ENCODE measurements around the gene PKP4.

Gene PKP4

DNA sequence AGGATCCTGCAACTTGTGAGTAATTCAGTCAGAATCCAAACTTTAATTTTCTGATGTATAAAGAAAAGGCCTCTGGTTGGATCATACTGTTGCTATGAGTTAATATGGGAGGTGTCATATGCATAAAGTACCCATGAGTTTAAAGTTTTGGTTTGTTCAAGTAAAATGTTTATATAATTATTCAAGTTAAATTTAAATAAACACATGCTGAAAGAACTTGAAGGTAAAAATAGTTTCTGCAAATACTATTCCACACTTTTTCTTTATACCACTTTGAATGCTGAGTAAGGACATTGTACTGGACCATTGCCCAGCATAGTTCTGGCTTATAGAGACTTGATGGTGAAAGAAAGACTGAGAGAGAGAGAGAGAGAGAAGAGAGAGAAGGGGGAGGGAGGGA lies 30.7 kb downstream of the PKP4 start:
- TF ChIP-seq POLR2AphosphoS5 (IDR thresholded peaks at IDR 0.05; ENCODE audit: borderline replicate concordance, low read depth, low read length) (no peak), FOXP2 (optimal IDR thresholded peaks at IDR 0.05; ENCODE audit: control extremely low read depth, extremely low read length, insufficient read depth) (no peak), EZH2 (IDR thresholded peaks at IDR 0.05) (no peak)
- Histone ChIP-seq H3K4me3 (peak overlapping the region; percentile 35), H3K27ac (peak overlapping the region; percentile 86), H3K9ac (ENCODE audit: insufficient read length) (peak overlapping the region; percentile 30), H3K36me3 (ENCODE audit: insufficient read depth, low read length) (no peaks in the 10 kb centered on the region), H3K9me3 (ENCODE audit: low read depth, low read length) (no peaks in the 10 kb centered on the region)
- no peak for DNase-seq (ENCODE audit: low read depth, low spot score)

GRCh38 chr2:158488442-158489216 lies 31.9 kb downstream of the PKP4 start:
- Histone ChIP-seq H3K9ac (ENCODE audit: insufficient read length) (no peak overlapping the region), H3K27ac (peak overlapping the region; percentile 86), H3K9me3 (ENCODE audit: low read depth, low read length) (no peaks in the 10 kb centered on the region), H3K36me3 (ENCODE audit: insufficient read depth, low read length) (no peaks in the 10 kb centered on the region), H3K4me3 (no peak overlapping the region)
- no peak for DNase-seq (ENCODE audit: low read depth, low spot score)
- TF ChIP-seq EZH2 (IDR thresholded peaks at IDR 0.05) = no peak
- no peak for TF ChIP-seq POLR2AphosphoS5 (IDR thresholded peaks at IDR 0.05; ENCODE audit: borderline replicate concordance, low read depth, low read length)
- TF ChIP-seq FOXP2 (optimal IDR thresholded peaks at IDR 0.05; ENCODE audit: control extremely low read depth, extremely low read length, insufficient read depth) = no peak

- no peak for DNase-seq (ENCODE audit: low read depth, low spot score)
- Histone ChIP-seq H3K9me3 (ENCODE audit: low read depth, low read length) (no peaks in the 10 kb centered on the region), H3K36me3 (ENCODE audit: insufficient read depth, low read length) (no peaks in the 10 kb centered on the region), H3K27ac (no peak overlapping the region; the same call in 1 of the 2 replicates), H3K9ac (ENCODE audit: insufficient read length) (no peak overlapping the region), H3K4me3 (peak overlapping the region; percentile 31; the same call in 1 of the 2 replicates)
- TF ChIP-seq FOXP2 (optimal IDR thresholded peaks at IDR 0.05; ENCODE audit: control extremely low read depth, extremely low read length, insufficient read depth) = no peak
- TF ChIP-seq EZH2 (IDR thresholded peaks at IDR 0.05) = no peak
- TF ChIP-seq POLR2AphosphoS5 (IDR thresholded peaks at IDR 0.05; ENCODE audit: borderline replicate concordance, low read depth, low read length) = no peak
Measured at GRCh38 chr2:158489366-158490112, 32.8 kb downstream of the PKP4 start.

DNA sequence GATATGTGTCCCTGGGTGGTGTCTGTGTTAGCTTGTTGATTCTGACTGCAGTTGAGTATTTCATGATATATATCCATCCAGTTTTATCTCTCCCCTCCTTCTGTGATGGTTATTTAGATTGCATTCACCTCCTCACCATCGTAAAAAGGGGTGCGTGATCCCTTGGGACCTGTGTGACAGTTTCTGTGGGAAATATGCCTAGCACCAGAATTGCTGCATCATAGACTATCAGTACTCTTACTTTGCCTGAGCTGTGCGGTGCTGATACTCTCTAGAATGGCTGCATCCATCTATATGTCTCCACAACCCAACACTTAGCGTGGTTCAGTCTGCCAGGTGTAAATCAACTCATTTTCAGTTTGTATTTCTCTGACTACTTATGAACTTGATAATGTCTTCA lies 34.3 kb downstream of the PKP4 start:
- H3K27ac ChIP-seq = no peak overlapping the region
- no peak overlapping the region for H3K4me3 ChIP-seq
- no peaks in the 10 kb centered on the region for H3K9me3 ChIP-seq (ENCODE audit: low read depth, low read length)
- no peak for DNase-seq (ENCODE audit: low read depth, low spot score)
- no peak overlapping the region for H3K9ac ChIP-seq (ENCODE audit: insufficient read length)
- TF ChIP-seq FOXP2 (optimal IDR thresholded peaks at IDR 0.05; ENCODE audit: control extremely low read depth, extremely low read length, insufficient read depth) (no peak), EZH2 (IDR thresholded peaks at IDR 0.05) (no peak), POLR2AphosphoS5 (IDR thresholded peaks at IDR 0.05; ENCODE audit: borderline replicate concordance, low read depth, low read length) (no peak)
- no peaks in the 10 kb centered on the region for H3K36me3 ChIP-seq (ENCODE audit: insufficient read depth, low read length)

DNA sequence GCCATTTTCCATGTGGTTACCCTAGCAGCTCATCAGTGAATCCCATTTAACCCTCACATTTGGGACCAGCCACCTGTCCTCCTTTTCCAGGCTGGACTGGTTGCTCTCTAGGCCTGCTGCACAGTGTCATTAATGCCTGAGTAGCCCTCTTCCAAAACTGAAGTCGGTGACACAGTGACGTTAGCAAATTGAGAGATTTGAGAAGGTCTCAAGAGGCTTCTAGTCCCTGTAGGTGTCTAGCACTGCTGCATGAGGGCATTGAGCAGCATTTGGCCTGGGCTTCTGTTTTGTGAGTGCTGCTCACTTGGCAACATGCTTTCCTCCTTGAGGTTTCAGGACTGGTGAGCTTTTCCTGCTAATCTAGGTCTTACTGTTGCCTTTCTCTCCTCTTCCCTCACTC lies 36.7 kb downstream of the PKP4 start:
- Histone ChIP-seq H3K36me3 (ENCODE audit: insufficient read depth, low read length) (no peaks in the 10 kb centered on the region), H3K4me3 (no peak overlapping the region), H3K9me3 (ENCODE audit: low read depth, low read length) (no peaks in the 10 kb centered on the region), H3K27ac (no peak overlapping the region), H3K9ac (ENCODE audit: insufficient read length) (no peak overlapping the region)
- no peak for DNase-seq (ENCODE audit: low read depth, low spot score)
- TF ChIP-seq FOXP2 (optimal IDR thresholded peaks at IDR 0.05; ENCODE audit: control extremely low read depth, extremely low read length, insufficient read depth) (no peak), EZH2 (IDR thresholded peaks at IDR 0.05) (no peak), POLR2AphosphoS5 (IDR thresholded peaks at IDR 0.05; ENCODE audit: borderline replicate concordance, low read depth, low read length) (no peak)

DNA sequence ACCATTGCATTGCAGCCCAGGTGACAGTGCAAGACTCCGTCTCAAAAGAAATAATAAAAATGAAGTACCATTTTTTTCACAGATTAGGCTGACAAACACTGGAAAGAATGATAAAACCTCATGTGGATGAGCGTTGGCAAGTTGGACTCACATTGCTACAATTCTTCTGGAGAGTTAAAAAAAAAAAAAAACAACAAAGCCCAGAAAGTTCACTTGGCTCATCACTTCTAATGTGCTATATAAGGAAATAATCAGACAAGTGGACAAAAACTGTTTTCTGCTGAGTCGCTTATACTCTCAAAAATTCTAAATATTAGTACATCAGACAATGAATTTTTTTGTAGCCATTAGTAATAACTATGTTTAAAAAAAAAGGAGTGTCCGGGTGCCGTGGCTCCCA lies 38.4 kb downstream of the PKP4 start:
- no peak overlapping the region for H3K4me3 ChIP-seq
- no peak for DNase-seq (ENCODE audit: low read depth, low spot score)
- no peak overlapping the region for H3K9ac ChIP-seq (ENCODE audit: insufficient read length)
- no peak overlapping the region for H3K27ac ChIP-seq
- no peaks in the 10 kb centered on the region for H3K36me3 ChIP-seq (ENCODE audit: insufficient read depth, low read length)
- H3K9me3 ChIP-seq (ENCODE audit: low read depth, low read length) = no peaks in the 10 kb centered on the region
- TF ChIP-seq EZH2 (IDR thresholded peaks at IDR 0.05) (no peak), FOXP2 (optimal IDR thresholded peaks at IDR 0.05; ENCODE audit: control extremely low read depth, extremely low read length, insufficient read depth) (no peak), POLR2AphosphoS5 (IDR thresholded peaks at IDR 0.05; ENCODE audit: borderline replicate concordance, low read depth, low read length) (no peak)

GRCh38 chr2:158496986-158497385 lies 40.2 kb downstream of the PKP4 start:
- no peaks in the 10 kb centered on the region for H3K9me3 ChIP-seq (ENCODE audit: low read depth, low read length)
- no peak for TF ChIP-seq POLR2AphosphoS5 (IDR thresholded peaks at IDR 0.05; ENCODE audit: borderline replicate concordance, low read depth, low read length)
- no peak for TF ChIP-seq FOXP2 (optimal IDR thresholded peaks at IDR 0.05; ENCODE audit: control extremely low read depth, extremely low read length, insufficient read depth)
- TF ChIP-seq EZH2 (IDR thresholded peaks at IDR 0.05) = no peak
- DNase-seq (ENCODE audit: low read depth, low spot score) = no peak
- H3K9ac ChIP-seq (ENCODE audit: insufficient read length) = no peak overlapping the region
- H3K27ac ChIP-seq = no peak overlapping the region
- no peaks in the 10 kb centered on the region for H3K36me3 ChIP-seq (ENCODE audit: insufficient read depth, low read length)
- no peak overlapping the region for H3K4me3 ChIP-seq

DNA sequence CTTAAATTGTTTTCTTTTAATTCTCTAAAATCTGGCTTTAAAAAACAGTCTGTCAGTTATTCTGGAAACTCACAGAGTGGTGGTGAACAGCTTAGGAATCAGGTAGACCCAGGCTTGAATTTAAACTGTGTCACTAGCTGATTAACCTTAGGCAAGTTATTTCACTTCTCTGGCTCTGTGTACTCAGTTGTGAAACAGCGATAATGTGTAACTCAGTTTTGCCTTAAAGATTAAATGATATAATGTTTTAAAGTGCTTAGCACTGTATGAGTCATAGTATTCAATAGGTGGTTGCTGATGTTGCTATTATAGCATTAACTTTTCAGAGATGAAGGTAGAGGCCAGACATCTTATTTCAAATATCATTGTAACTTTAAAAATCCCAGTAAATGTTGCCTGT lies 40.7 kb downstream of the PKP4 start:
- Histone ChIP-seq H3K9ac (ENCODE audit: insufficient read length) (no peak overlapping the region), H3K27ac (no peak overlapping the region), H3K36me3 (ENCODE audit: insufficient read depth, low read length) (no peaks in the 10 kb centered on the region), H3K9me3 (ENCODE audit: low read depth, low read length) (no peaks in the 10 kb centered on the region), H3K4me3 (no peak overlapping the region)
- DNase-seq (ENCODE audit: low read depth, low spot score) = no peak
- TF ChIP-seq POLR2AphosphoS5 (IDR thresholded peaks at IDR 0.05; ENCODE audit: borderline replicate concordance, low read depth, low read length) (no peak), EZH2 (IDR thresholded peaks at IDR 0.05) (no peak), FOXP2 (optimal IDR thresholded peaks at IDR 0.05; ENCODE audit: control extremely low read depth, extremely low read length, insufficient read depth) (no peak)
